Skeletal muscle tissue (tissue), 4 donors: Measurements from ENCODE around the gene TNFRSF6B. TPM values are rescaled to one million over a fixed set of nuclear protein-coding genes. Genes with fewer than 3 reads are reported as not detected.
A peak's percentile ranks its signal among the peaks of the same experiment; 100 is the strongest.

Experiments
- H3K27ac ChIP-seq: one replicate; pipeline ENCODE4 v1.7.0; 2013; ENCODE audit warnings: mild to moderate bottlenecking, low read depth, low read length, inconsistent platforms
- H3K27me3 ChIP-seq, 3 donors: one replicate each; pipeline ENCODE4 v1.7.0; 2013; ENCODE audit warnings: low read length in 3 of 3; ENCODE audit not compliant: control insufficient read depth in 3 of 3, insufficient read depth in 3 of 3
- H3K36me3 ChIP-seq, 3 donors: one replicate each; pipeline ENCODE4 v1.7.0; 2013; ENCODE audit warnings: low read length in 3 of 3; ENCODE audit not compliant: control insufficient read depth in 3 of 3, insufficient read depth in 3 of 3
- H3K4me1 ChIP-seq, 3 donors: one replicate each; pipeline ENCODE4 v1.7.0; 2013; ENCODE audit warnings: low read length in 3 of 3, mild to moderate bottlenecking in 3 of 3; ENCODE audit not compliant: control insufficient read depth in 3 of 3, insufficient read depth in 3 of 3
- H3K4me3 ChIP-seq, 3 donors: one replicate each; pipeline ENCODE4 v1.7.0; 2013; ENCODE audit warnings: low read length in 3 of 3
- H3K9ac ChIP-seq, 3 donors: one replicate each; pipeline ENCODE4 v1.7.0; 2013; ENCODE audit warnings: low read length in 3 of 3, mild to moderate bottlenecking in 3 of 3, moderate library complexity in 2 of 3, low read depth in 1 of 3
- H3K9me3 ChIP-seq, 3 donors: one replicate each; pipeline ENCODE4 v1.7.0; 2013; ENCODE audit warnings: low read length in 3 of 3; ENCODE audit not compliant: control insufficient read depth in 3 of 3
- total RNA-seq: library from RNA; depleted of rRNA; stranded (reverse); fragments of >200 nt; gene quantifications from one replicate; pipeline ENCODE4 v1.2.3, GENCODE V29; 2014
- donor health status: Osteomylitis.

TNFRSF6B gene
- total RNA-seq, 1 donor from 2014 or later = not detected

DNA sequence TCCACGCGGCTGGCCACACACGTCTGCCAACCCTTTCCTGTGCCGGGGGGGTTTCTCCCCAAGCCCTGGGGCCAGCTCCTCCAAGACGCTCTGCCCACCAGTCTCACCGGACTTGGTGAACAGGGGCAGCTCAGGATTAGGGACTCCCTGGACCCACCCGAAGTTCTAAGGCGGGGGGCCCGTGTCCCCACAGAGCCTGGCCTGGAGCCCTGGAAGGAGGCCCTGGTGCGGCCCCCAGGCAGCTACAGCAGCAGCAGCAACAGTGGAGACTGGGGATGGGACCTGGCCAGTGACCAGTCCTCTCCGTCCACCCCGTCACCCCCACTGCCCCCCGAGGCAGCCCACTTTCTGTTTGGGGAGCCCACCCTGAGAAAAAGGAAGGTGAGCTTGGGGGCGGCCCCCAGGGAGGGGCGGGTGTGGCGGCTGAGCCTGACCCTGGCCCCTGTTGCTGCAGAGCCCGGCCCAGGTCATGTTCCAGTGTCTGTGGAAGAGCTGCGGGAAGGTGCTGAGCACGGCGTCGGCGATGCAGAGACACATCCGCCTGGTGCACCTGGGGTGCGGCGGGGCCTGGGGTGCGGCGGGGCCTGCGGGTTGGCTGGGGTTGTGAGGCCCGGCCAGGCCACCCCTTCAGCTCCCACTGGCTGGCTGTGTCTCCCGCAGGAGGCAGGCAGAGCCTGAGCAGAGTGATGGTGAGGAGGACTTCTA lies 45.4 kb downstream of the TNFRSF6B start:
- H3K36me3 ChIP-seq = peaks cover 8 to 13% (median 9%) of the 10 kb centered on the region in 3 donors
- H3K27ac ChIP-seq = peak overlapping the region; percentile 86
- H3K9ac ChIP-seq = peak overlapping the region; percentile 76 to 94 (median 86)
- H3K27me3 ChIP-seq = no peaks in the 10 kb centered on the region
- no peaks in the 10 kb centered on the region for H3K9me3 ChIP-seq
- peak overlapping the region; percentile 71 to 77 (median 74) for H3K4me3 ChIP-seq
- H3K4me1 ChIP-seq = peaks cover 25 to 28% (median 27%) of the 10 kb centered on the region in 3 donors

- H3K27me3 ChIP-seq = no peaks in the 10 kb centered on the region
- H3K4me3 ChIP-seq = no peak overlapping the region
- no peaks in the 10 kb centered on the region for H3K9me3 ChIP-seq
- H3K4me1 ChIP-seq = peaks cover 25 to 27% (median 26%) of the 10 kb centered on the region in 3 donors
- H3K9ac ChIP-seq = no peak overlapping the region
- no peak overlapping the region for H3K27ac ChIP-seq
- peaks cover 8 to 13% (median 9%) of the 10 kb centered on the region in 3 donors for H3K36me3 ChIP-seq
Observed at GRCh38 chr20:63742381-63743024, 46.1 kb downstream of the TNFRSF6B start.

DNA sequence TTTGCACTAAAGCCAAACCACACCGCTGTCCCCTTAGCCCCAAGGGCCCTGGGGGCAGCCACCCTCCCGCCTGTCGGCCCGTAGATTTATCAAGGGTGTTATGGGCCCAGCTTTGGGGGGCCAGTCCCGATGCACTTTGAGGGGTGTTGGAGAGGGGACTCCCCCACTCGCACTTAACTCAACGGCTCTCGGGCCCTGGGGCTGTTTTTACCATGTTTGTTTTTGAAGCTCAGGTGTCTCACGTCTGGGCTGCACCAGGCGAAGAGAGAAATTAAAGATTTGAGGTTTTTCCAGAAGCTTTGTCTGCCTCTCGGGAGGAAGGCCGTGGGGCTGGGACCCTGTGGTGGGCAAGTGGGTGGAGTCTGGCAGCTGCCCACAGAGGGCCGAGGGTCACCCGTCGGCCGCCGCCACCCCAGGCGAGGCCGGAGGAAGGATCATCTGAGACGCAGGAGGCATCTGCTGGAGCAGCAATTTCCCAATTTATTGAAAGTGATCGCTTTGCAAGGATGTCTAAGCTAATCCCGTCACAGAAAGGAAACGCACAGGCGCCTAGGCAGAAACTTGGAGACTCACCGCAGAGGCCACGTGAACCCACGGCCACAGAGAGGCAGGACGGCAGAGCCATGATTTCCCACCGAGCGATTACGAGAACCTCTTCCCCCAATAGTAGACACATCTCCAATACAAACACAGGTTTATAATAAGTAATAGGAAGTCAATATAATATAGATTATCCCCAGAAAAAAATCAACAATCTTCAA lies 46.9 kb downstream of the TNFRSF6B start:
- no peak overlapping the region for H3K9ac ChIP-seq
- no peaks in the 10 kb centered on the region for H3K9me3 ChIP-seq
- H3K27me3 ChIP-seq = no peaks in the 10 kb centered on the region
- peaks cover 21 to 22% (median 22%) of the 10 kb centered on the region in 3 donors for H3K4me1 ChIP-seq
- H3K4me3 ChIP-seq = no peak overlapping the region
- H3K36me3 ChIP-seq = peaks cover 8 to 13% (median 9%) of the 10 kb centered on the region in 3 donors
- H3K27ac ChIP-seq = no peak overlapping the region

DNA sequence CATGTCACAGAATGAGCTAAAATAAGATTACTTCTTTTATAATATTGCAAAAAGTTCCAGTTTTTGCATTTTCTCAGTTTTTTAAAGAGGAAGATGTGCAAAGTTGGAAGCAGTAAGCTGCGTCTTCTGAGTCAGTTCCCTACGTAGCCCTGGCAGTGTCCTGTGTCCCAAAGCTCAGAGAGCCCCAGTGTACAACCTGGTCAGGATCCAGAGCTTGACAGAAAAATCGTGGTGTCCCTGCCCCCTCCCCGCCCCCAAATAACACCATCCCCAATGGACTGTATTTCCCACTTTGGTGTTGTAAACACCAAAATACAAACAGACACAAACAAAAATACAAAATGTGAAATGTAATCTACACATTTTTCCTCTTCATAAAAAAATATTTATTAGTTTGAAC lies 47.7 kb downstream of the TNFRSF6B start:
- H3K27me3 ChIP-seq = no peaks in the 10 kb centered on the region
- H3K9ac ChIP-seq = no peak overlapping the region
- H3K36me3 ChIP-seq = peaks cover 8 to 13% (median 9%) of the 10 kb centered on the region in 3 donors
- peaks cover 16 to 19% (median 18%) of the 10 kb centered on the region in 3 donors for H3K4me1 ChIP-seq
- no peaks in the 10 kb centered on the region for H3K9me3 ChIP-seq
- no peak overlapping the region for H3K4me3 ChIP-seq
- no peak overlapping the region for H3K27ac ChIP-seq

DNA sequence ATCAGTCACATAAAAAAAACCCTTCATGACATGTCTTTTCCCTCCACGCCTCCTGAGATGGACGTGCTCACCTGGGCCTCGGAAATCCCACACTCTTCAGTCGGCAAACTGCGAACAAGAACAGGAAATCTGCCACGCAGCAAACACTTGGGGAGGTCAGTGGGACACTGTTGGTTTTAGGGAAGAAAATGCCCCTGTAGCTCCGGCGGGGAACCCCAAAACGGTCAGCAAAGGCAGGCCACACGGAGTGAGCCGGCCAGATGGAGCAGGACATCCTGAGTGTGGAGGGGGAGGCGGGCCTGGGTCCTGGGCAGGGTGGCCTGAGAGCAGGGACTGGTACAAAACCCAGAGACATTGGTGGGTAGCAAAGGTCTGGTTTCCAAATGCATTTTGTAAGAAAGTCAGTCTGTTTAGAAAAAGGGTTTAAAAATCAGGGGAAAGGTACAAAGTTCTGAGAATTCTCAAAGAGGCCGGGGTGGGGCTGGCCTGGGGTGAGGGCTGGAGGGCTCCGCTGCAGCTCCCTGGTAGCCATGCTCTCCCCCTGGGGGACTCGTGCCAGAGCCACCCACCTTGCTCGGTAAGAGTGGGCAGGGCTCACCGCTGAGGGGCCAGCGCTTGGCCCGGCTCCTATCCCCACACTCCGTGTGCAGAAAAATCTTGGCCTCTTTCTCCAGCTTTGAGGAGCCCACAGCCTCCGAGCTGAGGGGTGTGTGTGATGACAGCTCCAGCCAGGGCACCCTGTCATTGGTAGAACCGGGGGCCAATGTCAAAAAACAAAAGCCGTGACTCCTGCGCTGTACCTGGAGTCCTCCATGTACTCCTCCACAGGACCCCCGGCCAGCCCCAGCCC lies 48.3 kb downstream of the TNFRSF6B start:
- no peak overlapping the region for H3K27ac ChIP-seq
- no peak overlapping the region for H3K9ac ChIP-seq
- H3K4me1 ChIP-seq = peaks cover 16 to 19% (median 18%) of the 10 kb centered on the region in 3 donors
- no peak overlapping the region for H3K4me3 ChIP-seq
- H3K9me3 ChIP-seq = no peaks in the 10 kb centered on the region
- H3K27me3 ChIP-seq = no peaks in the 10 kb centered on the region
- peaks cover 8 to 15% (median 9%) of the 10 kb centered on the region in 3 donors for H3K36me3 ChIP-seq

GRCh38 chr20:63745424-63745805 lies 49.0 kb downstream of the TNFRSF6B start:
- Histone ChIP-seq H3K36me3 (peaks cover 8 to 15% (median 9%) of the 10 kb centered on the region in 3 donors), H3K9ac (no peak overlapping the region), H3K27ac (no peak overlapping the region), H3K9me3 (no peaks in the 10 kb centered on the region), H3K4me3 (no peak overlapping the region), H3K27me3 (no peaks in the 10 kb centered on the region), H3K4me1 (peaks cover 15 to 18% (median 18%) of the 10 kb centered on the region in 3 donors)

DNA sequence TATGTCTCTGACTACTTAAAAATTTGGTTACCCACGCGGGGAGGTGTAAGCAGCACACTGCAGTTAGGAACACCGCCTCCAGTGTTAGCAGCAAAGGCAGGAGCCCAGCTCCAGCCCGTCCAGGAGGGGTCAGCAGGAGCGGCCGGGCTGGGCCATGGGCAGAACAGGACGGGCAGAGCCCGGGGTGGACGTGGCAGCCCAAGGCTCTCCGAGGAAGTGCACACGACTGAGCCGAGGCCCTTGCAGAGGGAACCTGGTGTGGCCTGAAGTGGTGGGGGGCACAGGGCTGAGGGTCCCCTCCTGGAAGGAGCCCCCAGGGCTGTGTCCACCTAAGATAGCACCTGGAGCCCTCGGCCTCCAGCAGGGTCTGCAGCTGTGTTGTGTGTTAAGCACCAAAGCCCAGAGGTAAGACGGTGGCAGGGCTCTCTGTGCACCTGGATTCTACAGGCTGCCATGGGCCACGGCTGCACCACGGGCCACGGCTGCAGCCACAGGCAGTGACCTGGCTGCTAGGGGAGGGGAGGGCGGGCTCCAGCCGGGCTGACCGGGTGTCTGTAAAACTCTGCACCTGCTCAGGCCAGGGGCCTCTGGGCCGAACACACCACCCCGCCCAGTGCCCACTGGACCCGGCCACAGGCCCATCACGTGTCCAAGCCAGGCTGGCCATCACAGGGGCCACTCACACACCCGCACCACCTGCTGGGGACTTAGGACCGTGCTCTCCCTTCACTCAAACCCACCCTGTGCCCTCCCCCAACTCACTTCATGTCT lies 49.7 kb downstream of the TNFRSF6B start:
- Histone ChIP-seq H3K9ac (no peak overlapping the region), H3K27ac (no peak overlapping the region), H3K27me3 (no peaks in the 10 kb centered on the region), H3K4me3 (no peak overlapping the region), H3K36me3 (peaks cover 8 to 15% (median 9%) of the 10 kb centered on the region in 3 donors), H3K4me1 (peaks cover 8 to 11% (median 11%) of the 10 kb centered on the region in 3 donors), H3K9me3 (no peaks in the 10 kb centered on the region)

GRCh38 chr20:63746751-63747315 lies 50.4 kb downstream of the TNFRSF6B start:
- H3K9ac ChIP-seq = no peak overlapping the region
- no peak overlapping the region for H3K4me3 ChIP-seq
- peaks cover 1 to 4% (median 4%) of the 10 kb centered on the region in 3 donors for H3K4me1 ChIP-seq
- H3K36me3 ChIP-seq = peaks cover 8 to 13% (median 9%) of the 10 kb centered on the region in 3 donors
- no peak overlapping the region for H3K27ac ChIP-seq
- no peaks in the 10 kb centered on the region for H3K27me3 ChIP-seq
- H3K9me3 ChIP-seq = no peaks in the 10 kb centered on the region
